Breast epithelium (tissue), 3 donors: Measurements from ENCODE around the gene H19.

ENCODE experiments used
- CTCF ChIP-seq, 3 donors: fragments of 450-650 bp; IDR thresholded peaks; one replicate each; pipeline ENCODE4 v1.5.1; 2016 to 2017; ENCODE audit warnings: antibody characterized with exemption in 3 of 3, mild to moderate bottlenecking in 3 of 3, moderate library complexity in 3 of 3
- POLR2AphosphoS5 ChIP-seq, 3 donors: sonication (generic); formaldehyde crosslinking; IDR thresholded peaks; one replicate each; pipeline ENCODE4 v1.6.1; 2017; ENCODE audit warnings: antibody characterized with exemption in 3 of 3

GRCh38 chr11:2004466-2004865 is 6.8 kb upstream of the H19 start:
- no peak for TF ChIP-seq CTCF (IDR thresholded peaks at IDR 0.05)
- no peak for TF ChIP-seq POLR2AphosphoS5 (IDR thresholded peaks at IDR 0.05)
